Psoas muscle (tissue), 8 donors: ENCODE measurements around the gene ZMIZ1. TPM values are rescaled to one million over a fixed set of nuclear protein-coding genes. Genes with fewer than 3 reads are reported as not detected.
A peak's percentile ranks its signal among the peaks of the same experiment; 100 is the strongest.

Source experiments
- ATAC-seq, 4 donors: fragments of 200-7000 bp; cut with Tn5 transposase; one replicate each; pipeline ENCODE4 v1.9.1; 2020; ENCODE audit warnings: moderate library complexity in 3 of 4, mild to moderate bottlenecking in 2 of 4
- DNase-seq, 2 donors: peaks; one replicate each; pipeline ENCODE4 v3.0.0-alpha.2; 2020
- H3K27ac ChIP-seq: fragments of 200-600 bp; one replicate; pipeline ENCODE4 v1.8.0; 2022
- H3K27me3 ChIP-seq, 3 donors: fragments of 200-600 bp in 1 of 3; one replicate each; pipeline versions ENCODE4 v1.6.1 to v1.8.0; 2013 to 2022; ENCODE audit warnings: low read length in 2 of 3, mild to moderate bottlenecking in 2 of 3, moderate library complexity in 1 of 3; ENCODE audit not compliant: insufficient read depth in 3 of 3
- H3K36me3 ChIP-seq, 2 donors: fragments of 200-600 bp in 1 of 2; one replicate each; pipeline versions ENCODE4 v1.6.1 to v1.8.0; 2013 to 2022; ENCODE audit warnings: low read depth in 1 of 2, mild to moderate bottlenecking in 1 of 2, moderate library complexity in 1 of 2; ENCODE audit not compliant: insufficient read depth in 1 of 2
- H3K4me1 ChIP-seq: fragments of 200-600 bp; one replicate; pipeline ENCODE4 v1.8.0; 2022
- H3K4me3 ChIP-seq: fragments of 200-600 bp; one replicate; pipeline ENCODE4 v1.8.0; 2022; ENCODE audit warnings: mild to moderate bottlenecking
- H3K9me3 ChIP-seq: fragments of 200-600 bp; one replicate; pipeline ENCODE4 v1.8.0; 2022
- WGBS, 3 donors: extraction: QIAGEN DNeasy Blood & Tissue Kit; methylation state at CpG; one replicate each; pipeline versions ENCODE4 v1.1.6 to v1.1.7; 2013; 5-methylcytosine and 5-hydroxymethylcytosine counted together
- intact Hi-C, 2 donors: fragments of 100-400 bp; cut with DNase I; formaldehyde crosslinking; loops; one replicate each; pipeline versions ENCODE4 v1.11.0 to v1.14.2; 2022
- polyA plus RNA-seq, 3 donors: library from polyadenylated mRNA; stranded (reverse); fragments of 200-250 nt; gene quantifications; one replicate each; pipeline ENCODE4 v1.2.3, GENCODE V29; 2013
- total RNA-seq, 4 donors: library from RNA; stranded (reverse); fragmentation: NEBNext Ultra II Directional in 2 of 4; extraction: Animal tissue kit (Norgen Biotek cat#: 25700) in 2 of 4; gene quantifications; one replicate each; pipeline versions ENCODE4 v1.2.1 to v1.2.4, GENCODE V29; 2021 to 2023
- TF ChIP-seq, protein P1 (sequence below): fragments of 200-600 bp; IDR thresholded peaks from one replicate; pipeline ENCODE4 v1.8.0; 2022; ENCODE audit warnings: antibody characterized with exemption
- donor health status: healthy with polysubstance abuse.
- donor health status: DM: no; HTN: no; CAD: no; lungs with moderate emphysema.
- donor health status: Bipolar disorder and iron deficiency.
- donor health status: healthy.
- donor health status: DM: yes; HTN: yes; CAD: no.
- donor health status: DM: no; HTN: no; CAD: no.
- donor health status: DM: no; HTN: no; CAD: no.
- donor health status: DM: yes; HTN: yes; CAD: no.

The ZMIZ1 gene
- total and polyA plus RNA-seq, 7 donors = 10.4 to 37.6 (median 30.0) TPM

- WGBS, 3 donors = 82 to 92% (median 84%) methylated on average over 8 of the region's 8 CpGs
- ATAC-seq (no peak), DNase-seq (no peak)
- no peaks in the 10 kb centered on the region for H3K9me3 ChIP-seq
- peaks cover 2 to 97% of the 10 kb centered on the region in 2 donors for H3K36me3 ChIP-seq
- no peak overlapping the region for H3K4me3 ChIP-seq
- H3K27me3 ChIP-seq = no peaks in the 10 kb centered on the region
- intact Hi-C loops = no loop called here
- TF ChIP-seq, protein P1, sequence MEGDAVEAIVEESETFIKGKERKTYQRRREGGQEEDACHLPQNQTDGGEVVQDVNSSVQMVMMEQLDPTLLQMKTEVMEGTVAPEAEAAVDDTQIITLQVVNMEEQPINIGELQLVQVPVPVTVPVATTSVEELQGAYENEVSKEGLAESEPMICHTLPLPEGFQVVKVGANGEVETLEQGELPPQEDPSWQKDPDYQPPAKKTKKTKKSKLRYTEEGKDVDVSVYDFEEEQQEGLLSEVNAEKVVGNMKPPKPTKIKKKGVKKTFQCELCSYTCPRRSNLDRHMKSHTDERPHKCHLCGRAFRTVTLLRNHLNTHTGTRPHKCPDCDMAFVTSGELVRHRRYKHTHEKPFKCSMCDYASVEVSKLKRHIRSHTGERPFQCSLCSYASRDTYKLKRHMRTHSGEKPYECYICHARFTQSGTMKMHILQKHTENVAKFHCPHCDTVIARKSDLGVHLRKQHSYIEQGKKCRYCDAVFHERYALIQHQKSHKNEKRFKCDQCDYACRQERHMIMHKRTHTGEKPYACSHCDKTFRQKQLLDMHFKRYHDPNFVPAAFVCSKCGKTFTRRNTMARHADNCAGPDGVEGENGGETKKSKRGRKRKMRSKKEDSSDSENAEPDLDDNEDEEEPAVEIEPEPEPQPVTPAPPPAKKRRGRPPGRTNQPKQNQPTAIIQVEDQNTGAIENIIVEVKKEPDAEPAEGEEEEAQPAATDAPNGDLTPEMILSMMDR = no peak
- H3K27ac ChIP-seq = no peak overlapping the region
- no peaks in the 10 kb centered on the region for H3K4me1 ChIP-seq
These were observed 236.7 kb downstream of the ZMIZ1 start for GRCh38 chr10:79305515-79305914.

DNA sequence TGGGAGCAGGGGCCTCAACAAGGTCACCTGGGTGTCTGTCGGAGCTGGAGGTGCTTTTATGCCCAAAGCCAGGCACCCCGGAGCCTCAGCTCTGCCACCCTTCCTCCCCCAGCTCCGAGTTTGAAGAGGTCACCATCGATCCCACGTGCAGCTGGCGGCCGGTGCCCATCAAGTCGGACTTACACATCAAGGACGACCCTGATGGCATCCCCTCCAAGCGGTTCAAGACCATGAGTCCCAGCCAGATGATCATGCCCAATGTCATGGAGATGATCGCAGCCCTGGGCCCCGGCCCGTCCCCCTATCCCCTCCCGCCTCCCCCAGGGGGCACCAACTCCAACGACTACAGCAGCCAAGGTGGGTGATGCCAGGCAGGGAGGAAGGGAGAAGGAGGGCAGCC lies 237.2 kb downstream of the ZMIZ1 start:
- ATAC-seq (no peak), DNase-seq (peak in 1 of 2 donors; percentile 48)
- H3K27me3 ChIP-seq = no peaks in the 10 kb centered on the region
- TF ChIP-seq, protein P1 = no peak
- no peak overlapping the region for H3K4me3 ChIP-seq
- no peaks in the 10 kb centered on the region for H3K4me1 ChIP-seq
- no peaks in the 10 kb centered on the region for H3K9me3 ChIP-seq
- WGBS, 3 donors = 90 to 92% (median 90%) methylated on average over 15 of the region's 15 CpGs
- peaks cover 1 to 97% of the 10 kb centered on the region in 2 donors for H3K36me3 ChIP-seq
- no peak overlapping the region for H3K27ac ChIP-seq
- intact Hi-C loops = no loop called here

DNA sequence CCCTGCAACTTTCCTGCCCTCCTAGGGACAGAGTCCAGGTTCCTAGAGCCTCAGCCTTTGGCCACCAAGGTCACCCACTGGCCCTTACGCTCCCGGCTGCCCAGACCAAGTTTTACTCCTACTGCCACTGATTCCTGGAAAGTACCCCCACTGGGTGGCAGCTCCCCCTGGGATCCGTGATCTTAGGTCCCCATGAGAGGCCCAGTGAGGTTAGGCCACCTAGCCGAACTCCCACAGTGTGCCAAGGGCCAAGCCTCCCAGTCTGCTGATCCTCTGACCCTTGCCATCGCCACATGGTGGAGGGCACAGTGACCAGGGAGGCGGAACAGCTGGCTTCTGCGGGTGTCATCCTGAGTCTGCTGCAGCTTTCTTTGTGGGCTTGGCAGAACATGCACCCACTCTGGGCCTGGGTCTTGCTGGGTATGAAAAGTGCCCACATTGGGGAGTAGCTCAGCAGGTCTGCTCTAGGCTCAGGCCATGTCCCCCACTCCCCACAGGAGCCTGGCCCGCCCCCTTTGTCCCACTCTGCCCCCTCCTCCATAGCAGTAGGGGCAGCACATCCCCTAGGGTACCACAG lies 238.0 kb downstream of the ZMIZ1 start:
- Histone ChIP-seq H3K9me3 (no peaks in the 10 kb centered on the region), H3K4me3 (no peak overlapping the region), H3K4me1 (no peaks in the 10 kb centered on the region), H3K36me3 (peaks cover 0 to 95% of the 10 kb centered on the region in 2 donors), H3K27me3 (no peaks in the 10 kb centered on the region), H3K27ac (no peak overlapping the region)
- WGBS, 3 donors = 86 to 96% (median 93%) methylated on average over 8 of the region's 8 CpGs
- ATAC-seq = no peak
- intact Hi-C loops = no loop called here
- peak in 1 of 2 donors; percentile 44 for DNase-seq
- TF ChIP-seq, protein P1 = no peak

DNA sequence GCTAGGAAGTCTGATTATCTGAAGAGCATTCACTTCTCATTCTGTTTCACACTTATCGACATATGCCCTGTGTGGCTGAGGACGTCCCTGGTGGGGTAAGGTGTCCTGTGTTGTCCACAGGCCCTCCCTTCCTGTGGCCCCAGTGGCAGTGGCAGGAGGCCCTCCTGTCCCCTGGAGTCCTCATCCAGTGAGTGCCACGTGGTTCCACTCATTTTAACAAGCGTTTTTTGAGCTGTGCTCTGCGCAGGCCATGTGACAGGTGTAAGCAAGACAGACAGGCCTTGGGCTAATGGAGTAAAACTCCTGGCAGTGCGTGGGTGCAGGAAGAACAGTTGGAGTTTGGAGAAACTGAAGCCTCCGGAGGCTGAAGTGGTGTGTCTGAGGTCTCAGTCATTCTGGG lies 239.2 kb downstream of the ZMIZ1 start:
- Histone ChIP-seq H3K27me3 (no peaks in the 10 kb centered on the region), H3K4me3 (no peak overlapping the region), H3K4me1 (no peaks in the 10 kb centered on the region), H3K36me3 (peaks cover 3 to 97% of the 10 kb centered on the region in 2 donors), H3K27ac (no peak overlapping the region), H3K9me3 (no peaks in the 10 kb centered on the region)
- WGBS, 3 donors = 68 to 73% (median 69%) methylated on average over 7 of the region's 7 CpGs
- TF ChIP-seq, protein P1 = no peak
- intact Hi-C loops = no loop called here
- DNase-seq = peak in 1 of 2 donors; percentile 6
- ATAC-seq = no peak
